Limb (tissue), 2 donors: ENCODE measurements around the gene COTL1.

ENCODE experiments used
- DNase-seq, 2 donors: peaks; one replicate each; pipeline ENCODE4 v3.0.0-alpha.2; 2016; ENCODE audit errors: extremely low spot score in 2 of 2

Gene COTL1

GRCh38 chr16:84552135-84552534 is 65.7 kb downstream of the COTL1 start:
- no peak for DNase-seq

- no peak for DNase-seq
Observed at GRCh38 chr16:84550096-84550495, 67.8 kb downstream of the COTL1 start.

GRCh38 chr16:84548971-84549844 is 68.7 kb downstream of the COTL1 start:
- no peak for DNase-seq

GRCh38 chr16:84548508-84548907 is 69.4 kb downstream of the COTL1 start:
- no peak for DNase-seq

GRCh38 chr16:84547546-84548061 is 70.3 kb downstream of the COTL1 start:
- DNase-seq: no peak

- DNase-seq: no peak
Observed at GRCh38 chr16:84546669-84547545, 71.0 kb downstream of the COTL1 start.

GRCh38 chr16:84545114-84545737 is 72.7 kb downstream of the COTL1 start:
- DNase-seq: no peak

GRCh38 chr16:84544031-84544773 is 73.7 kb downstream of the COTL1 start:
- no peak for DNase-seq

GRCh38 chr16:84543253-84543652 is 74.6 kb downstream of the COTL1 start:
- no peak for DNase-seq

GRCh38 chr16:84541999-84542817 is 75.7 kb downstream of the COTL1 start:
- no peak for DNase-seq

GRCh38 chr16:84540194-84540593 is 77.7 kb downstream of the COTL1 start:
- no peak for DNase-seq

- DNase-seq: no peak
Observed at GRCh38 chr16:84538222-84538840, 79.5 kb downstream of the COTL1 start.

GRCh38 chr16:84537491-84538151 is 80.3 kb downstream of the COTL1 start:
- no peak for DNase-seq

- DNase-seq: no peak
Observed at GRCh38 chr16:84535851-84536250, 82.0 kb downstream of the COTL1 start.

- DNase-seq: no peak
Observed at GRCh38 chr16:84535408-84535807, 82.5 kb downstream of the COTL1 start.

GRCh38 chr16:84534815-84535214 is 83.1 kb downstream of the COTL1 start:
- no peak for DNase-seq

- no peak for DNase-seq
Observed at GRCh38 chr16:84532855-84533486, 84.9 kb downstream of the COTL1 start.

- no peak for DNase-seq
Observed at GRCh38 chr16:84532291-84532724, 85.6 kb downstream of the COTL1 start.

GRCh38 chr16:84531671-84532111 is 86.2 kb downstream of the COTL1 start:
- DNase-seq: no peak
